Right renal cortex interstitium (tissue), 3 donors: Measurements from ENCODE around the gene MYLK4. TPM values are rescaled to one million over a fixed set of nuclear protein-coding genes. Genes with fewer than 3 reads are reported as not detected.

Experiments used
- DNase-seq, 3 donors: peaks; one replicate each; pipeline ENCODE4 v3.0.0-alpha.2; 2013; ENCODE audit warnings: low read depth in 3 of 3, low spot score in 2 of 3
- polyA plus RNA-seq, 3 donors: library from polyadenylated mRNA; unstranded; fragments of 120-200 nt; gene quantifications; one replicate each; pipeline ENCODE4 v1.2.1, GENCODE V29; 2013; ENCODE audit not compliant: insufficient read length in 3 of 3

The MYLK4 gene
- polyA plus RNA-seq, 3 donors = 0.96 to 1.7 (median 1.3) TPM

DNA sequence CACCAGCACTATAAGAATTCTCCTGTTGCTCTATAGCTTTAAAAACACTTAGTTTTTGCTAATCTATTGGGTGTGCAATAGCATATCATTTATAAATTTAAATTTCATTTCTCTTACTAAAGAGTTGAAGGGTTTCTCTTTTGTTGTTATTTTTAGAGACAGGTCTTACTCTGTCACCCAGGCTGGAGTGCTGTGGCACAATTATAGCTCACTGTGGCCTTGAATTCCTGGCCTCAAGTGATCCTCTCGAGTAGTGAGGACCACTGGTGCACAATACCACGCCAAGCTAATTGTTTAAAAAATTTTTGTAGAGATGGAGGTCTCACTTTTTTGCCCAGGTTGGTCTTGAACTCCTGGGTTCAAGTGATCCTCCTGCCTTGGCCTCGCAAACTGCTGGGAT, 8.3 kb upstream of the MYLK4 start:
- DNase-seq = no peak

DNA sequence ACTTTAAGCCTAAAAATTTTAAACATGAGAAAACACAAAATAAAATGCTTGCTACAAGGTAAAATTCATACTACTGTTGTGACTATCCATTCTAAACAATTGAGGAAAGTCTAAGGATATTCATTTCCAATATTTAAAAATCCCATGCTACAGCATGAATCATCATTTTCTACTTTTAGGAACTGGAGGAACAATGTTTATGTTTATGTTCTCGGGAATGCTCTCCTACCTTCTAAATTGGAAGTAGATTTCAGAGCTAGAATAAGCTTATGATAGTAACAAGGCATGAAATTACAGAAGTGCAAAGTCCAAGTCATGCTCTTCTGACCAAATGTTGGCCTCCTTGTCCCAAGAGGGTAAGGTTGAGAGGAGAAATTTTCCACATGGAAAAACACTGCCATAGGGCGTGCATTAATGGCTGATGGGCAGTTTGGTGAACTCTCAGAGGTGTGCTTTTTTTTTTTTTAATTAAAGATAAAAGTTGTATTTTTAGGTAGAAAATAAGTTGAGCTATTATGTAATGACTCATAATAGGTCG, 6.0 kb upstream of the MYLK4 start:
- no peak for DNase-seq

DNA sequence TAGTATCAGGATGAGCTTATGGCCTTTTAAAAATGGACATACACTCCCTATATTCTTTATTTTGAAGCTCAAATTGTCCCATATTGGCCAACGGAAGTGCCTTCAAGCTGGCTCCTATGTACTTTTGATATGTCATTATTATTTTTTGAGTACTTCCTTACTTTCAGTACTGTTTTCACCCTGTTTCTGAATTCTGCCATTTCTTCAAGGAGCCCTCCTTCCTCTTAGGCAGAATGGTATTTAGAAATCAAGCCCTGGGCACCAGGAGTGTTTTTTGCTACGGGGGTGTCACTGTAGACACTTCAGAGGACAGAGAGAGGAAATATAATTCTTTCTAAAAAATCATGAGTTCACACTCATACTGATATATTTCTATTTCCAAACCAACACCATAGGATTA, 5.5 kb upstream of the MYLK4 start:
- DNase-seq = no peak

DNA sequence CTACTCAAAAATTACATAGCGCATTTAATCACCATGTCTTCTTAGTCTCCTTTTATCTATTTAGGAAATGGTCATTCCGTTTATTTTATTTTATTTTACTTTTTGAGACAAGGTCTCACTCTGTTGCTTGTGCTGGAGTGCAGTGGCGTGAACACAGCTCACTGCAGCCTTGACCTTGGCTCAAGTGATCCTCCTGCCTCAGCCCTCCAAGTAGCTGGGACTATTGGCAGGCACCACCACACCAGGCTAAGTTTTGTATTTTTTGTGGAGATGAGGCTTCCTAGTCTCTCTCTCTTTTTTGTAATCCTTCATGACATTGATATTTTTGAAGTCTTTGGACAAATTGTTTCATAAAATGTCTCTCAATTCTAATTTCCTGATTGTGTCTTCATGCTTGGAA, 4.7 kb upstream of the MYLK4 start:
- DNase-seq = no peak

DNA sequence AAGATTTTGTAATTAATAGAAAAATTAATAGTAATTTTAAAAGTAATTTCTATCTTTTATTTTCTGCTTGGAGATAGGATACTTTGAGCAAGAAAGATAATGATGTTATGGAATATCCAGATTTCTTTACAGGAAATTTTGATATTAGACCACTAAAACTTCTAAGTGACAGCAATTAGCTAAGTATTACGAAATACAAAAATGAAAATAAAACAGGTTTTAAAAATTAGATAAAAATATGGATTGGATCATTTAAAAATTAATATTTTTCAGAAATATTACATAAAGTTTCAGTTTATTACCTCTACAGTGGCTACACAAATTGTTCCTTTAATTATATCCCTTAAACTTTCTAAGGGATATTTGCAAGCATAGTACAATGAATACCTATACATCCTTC, 4.2 kb upstream of the MYLK4 start:
- DNase-seq = no peak

DNA sequence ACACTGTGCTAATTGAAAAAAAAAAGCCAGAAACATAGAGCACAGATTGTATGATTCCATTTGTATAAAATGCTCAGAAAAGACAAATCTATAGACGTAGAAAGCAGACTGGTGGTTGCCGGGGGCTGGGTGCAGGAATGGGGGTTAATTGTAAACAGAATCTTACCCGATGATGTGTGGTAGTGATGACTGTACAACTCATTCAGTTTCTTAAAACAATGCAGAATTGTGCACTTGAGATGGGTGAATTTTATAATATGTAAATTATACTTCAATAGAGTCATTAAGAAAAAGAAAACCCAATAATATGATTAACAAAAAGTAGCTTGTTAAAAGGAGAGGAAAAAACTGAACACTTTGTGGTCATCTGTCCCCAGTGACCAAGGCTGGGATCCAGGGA, 3.7 kb upstream of the MYLK4 start:
- DNase-seq = no peak

DNA sequence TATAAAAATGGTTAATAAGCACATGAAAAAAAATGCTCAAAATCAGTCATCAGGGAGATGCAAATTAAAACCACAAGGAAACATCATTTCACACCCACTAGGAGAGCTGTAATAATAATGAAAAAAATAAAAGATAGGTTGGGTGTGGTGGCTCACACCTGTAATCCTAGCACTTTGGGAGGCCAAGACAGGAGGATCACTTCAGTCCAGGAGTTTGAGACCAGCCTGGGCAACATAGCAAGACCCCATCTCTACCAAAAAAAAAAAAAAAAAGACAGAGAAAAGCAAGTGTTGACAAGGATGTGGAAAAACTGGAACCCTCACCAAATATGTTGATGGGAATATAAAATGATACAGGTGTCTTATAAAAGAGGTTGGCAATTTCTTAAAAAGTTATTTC, 3.0 kb upstream of the MYLK4 start:
- no peak for DNase-seq

DNA sequence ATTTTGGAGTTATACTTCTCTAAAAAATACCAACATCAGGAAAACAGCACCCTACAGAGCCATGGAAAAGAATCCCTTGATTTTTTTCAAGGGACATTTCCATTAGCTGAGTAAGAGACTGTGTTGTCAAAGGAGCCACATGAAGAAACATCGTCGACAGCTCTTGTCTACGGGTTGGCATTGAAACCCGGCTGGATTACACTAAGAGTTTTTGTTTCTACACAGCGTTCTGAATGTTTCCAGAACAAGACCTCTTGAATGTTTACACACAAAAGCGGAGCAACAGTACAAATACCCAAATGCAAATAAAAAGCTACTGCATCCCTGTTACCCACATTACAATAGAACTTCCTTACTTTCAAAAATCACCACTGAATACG, 2.4 kb upstream of the MYLK4 start:
- no peak for DNase-seq

DNA sequence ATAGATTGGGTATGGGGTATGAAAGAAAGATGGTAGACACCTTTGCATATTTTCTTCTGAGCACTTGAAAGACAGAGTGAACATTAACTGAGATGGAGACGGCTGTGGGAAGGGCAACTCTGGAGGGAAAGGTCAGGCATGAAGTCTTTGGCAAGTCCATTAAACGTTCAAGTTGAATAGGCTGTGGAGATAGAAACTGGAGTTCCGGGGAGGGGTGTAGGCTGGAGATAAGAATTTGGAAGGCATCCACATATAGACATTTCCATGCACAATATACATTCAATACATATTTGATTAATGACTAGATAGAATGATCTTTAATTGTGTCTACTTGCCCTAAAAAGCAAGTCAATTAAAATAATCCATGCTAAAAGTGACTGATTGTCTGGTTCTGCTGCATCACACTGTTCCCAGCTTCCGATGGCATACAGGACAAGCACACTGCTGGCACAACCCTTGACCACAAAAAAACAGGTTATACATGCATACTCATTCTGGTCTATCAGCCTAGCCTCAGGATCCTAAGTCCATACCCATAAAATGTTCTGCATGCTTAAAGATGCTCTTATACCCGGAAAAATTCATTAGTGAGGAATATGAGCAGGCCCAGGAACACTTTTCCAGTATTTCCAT, 1.9 kb upstream of the MYLK4 start:
- DNase-seq = no peak

DNA sequence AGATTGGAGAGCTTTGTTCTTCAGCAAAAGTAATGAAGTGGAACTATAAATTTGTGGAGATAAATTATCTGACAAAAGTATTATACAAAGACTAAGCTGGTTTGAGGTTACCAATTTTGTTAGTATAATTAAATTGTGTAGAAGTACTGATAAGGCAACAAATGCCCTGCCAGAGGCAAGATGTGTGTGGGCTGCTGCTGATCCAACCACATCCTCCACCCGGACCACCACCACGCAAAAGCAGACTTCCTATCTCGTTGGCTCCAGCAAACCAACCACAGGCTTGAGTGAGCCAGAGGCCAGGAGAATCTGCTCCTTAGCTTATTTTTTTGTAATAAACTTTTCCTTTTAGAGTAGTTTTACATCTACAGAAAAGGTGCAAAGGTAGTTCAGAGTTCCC, 1.1 kb upstream of the MYLK4 start:
- DNase-seq = no peak

DNA sequence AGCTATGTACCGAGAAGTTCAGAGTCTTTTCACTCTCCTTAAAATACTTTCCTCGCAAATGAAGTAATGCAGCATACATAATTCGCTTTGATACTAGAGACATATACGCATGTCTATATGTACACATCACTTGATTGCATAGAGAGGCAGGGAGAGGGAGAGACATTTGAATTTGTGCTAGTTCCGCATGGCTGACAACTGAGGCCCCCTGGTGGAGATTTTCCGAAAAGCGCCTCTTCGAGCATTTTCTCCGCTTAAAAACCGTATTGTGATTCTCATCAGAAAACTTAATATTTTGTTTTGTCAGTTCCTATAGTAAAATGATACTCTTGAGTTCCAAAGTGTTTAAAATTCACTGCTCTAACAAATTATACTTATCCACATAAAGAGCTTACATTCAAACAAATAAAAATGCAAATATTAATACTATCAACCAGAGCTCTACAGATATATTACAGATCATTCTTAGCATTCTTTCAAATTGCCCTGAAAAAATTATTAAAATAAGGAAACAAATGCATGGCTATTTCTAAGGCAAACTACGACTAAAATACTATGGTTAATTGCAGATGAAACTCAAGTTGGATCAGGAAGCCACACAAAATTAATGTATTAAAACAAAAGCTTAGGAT, 637 bp downstream of the MYLK4 start:
- DNase-seq = peak in 1 of 3 donors; percentile 50

DNA sequence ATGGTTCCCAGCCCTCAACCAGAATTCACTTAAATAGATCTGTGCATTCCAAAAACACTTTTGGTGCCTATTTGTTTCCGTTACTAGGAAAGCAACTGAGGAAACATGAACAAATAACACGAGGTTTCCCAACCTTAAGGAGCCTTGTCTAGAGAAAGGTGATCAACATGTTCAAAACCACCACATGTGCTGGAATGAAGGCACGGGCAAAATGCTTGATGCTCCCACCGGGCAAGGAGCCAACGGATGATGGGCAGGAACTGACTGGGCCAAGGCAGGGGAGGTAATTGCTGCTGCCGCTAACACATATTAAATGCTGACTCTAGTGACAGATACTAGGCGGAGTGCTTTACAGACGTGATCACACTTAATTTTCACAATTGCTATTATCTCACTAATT, 2.5 kb downstream of the MYLK4 start:
- DNase-seq = no peak

DNA sequence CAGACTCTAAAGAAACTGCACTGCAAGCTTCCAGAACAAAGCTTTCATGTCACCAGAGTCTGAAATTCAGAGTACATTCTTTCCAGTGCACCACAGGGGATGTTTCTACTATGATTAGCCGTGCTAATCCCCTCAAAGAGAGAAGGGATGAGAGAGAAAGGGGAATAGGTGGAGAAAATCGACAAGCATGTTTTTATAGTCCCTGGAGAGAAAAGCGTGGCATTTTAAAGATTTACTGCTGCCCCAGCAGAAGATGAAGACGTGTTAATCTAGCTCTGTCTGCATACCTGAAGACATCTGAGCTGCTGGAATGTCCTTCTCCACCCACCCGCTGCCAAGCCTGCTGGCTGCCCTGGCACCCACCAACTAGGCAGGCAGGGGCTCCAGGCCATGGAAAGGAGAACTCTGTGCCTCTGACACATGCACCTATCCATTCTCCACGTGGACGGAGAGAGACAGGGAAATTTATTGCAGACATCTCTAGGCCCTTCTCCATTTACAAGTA, 4.1 kb downstream of the MYLK4 start:
- DNase-seq = no peak

DNA sequence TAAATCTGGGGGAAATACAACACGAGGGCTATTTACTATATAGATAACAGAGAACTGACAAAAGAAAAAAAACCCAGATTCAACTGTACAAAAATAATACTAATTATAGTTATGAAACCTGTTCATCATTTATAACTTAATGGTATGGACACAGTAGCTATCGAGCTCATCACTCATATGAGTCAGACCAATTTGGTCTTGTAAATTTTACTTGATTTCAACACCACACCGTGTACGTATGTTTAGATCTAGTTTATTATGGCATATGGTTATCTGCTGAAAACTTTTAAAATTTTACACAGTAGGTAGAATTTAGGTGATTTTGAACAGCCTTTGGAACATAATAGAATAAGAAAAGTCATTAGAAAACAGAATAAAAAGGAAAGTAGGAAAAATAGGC, 5.5 kb downstream of the MYLK4 start:
- no peak for DNase-seq

DNA sequence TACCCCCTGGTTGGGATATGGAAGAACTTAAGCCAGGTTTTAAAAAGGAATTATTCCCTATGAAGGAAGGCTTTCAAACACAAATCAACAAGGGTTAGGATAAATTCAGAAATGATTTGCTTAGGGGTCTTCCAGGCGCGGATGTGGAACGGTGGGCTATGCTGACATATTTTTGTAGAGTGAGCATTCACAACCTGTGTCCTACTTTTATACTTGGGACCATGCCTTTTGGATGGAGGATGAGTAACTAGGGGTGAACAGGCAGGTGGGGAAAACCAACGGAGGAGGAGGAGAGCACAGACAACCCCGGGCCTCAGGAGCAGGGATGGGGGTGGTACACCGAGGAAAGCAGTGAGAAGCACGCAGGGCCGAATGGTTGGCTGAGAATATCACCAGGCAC, 5.9 kb downstream of the MYLK4 start:
- no peak for DNase-seq

DNA sequence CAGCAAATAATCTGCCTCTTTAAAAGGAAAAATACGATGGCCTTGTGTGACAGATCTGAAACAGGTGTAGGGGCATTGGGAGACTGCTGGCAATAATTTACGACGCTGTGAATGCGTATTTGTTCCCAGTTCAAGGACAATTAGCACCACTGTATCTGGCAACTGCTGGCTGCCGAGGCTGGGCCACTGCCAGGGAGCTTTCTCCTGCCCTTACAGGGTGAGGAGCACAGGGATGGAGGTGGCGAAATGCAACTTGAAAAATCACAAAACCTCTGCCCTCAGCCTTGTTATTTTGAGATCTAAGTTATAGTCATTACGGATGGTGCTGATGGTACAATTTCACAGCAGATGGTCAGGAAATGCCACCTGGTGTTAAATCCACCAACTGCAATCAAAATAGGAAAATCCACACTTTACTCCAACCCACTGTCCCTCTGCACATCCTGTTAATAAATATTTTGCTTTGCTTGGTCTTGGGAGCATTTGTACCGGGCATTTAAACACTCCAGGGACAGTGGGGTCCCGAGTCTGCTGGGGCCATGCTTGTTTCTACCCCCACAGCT, 6.4 kb downstream of the MYLK4 start:
- no peak for DNase-seq

DNA sequence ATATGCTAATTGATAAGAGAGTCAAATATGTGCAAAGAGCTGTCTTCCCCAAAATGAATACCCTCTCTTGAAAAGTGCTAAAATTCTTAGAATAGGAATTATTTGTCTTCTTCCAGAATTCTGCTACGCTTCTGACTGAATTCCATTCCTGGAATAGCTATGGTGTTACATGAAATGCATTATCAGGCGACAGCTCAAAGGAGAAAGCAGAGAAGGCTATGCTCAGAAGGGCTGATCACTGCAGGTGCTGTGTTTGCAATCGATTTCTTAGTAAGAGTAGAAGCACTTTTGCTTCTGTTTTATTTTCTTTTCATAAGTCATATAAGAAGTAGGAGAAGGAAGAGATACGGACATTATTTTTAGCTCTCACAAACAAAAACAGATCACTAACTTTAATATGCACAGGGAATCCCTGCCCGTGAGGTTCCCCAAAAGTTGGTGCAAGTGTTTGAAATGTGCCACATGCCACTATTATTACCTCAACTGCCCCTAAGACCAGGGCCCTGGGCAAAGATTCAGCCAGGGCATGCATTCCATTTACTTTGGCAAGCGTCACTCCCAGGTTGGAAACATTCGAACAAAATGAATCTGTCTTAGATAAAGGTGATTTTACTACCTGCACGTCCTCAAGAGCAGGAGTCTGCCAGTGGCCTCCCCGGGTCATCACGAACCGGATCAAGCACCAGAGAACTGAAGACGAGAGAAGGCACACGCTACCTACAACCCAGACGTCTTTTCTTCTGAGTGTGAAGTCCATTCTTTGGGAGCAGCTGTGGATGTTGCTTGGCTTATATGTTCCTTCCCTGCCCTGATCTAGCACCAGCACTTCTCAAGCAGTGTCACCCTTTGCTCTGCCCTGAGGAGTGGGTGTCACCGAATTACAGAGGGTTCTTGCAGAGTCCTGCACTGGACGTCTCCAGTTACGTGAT, 7.2 kb downstream of the MYLK4 start:
- no peak for DNase-seq

DNA sequence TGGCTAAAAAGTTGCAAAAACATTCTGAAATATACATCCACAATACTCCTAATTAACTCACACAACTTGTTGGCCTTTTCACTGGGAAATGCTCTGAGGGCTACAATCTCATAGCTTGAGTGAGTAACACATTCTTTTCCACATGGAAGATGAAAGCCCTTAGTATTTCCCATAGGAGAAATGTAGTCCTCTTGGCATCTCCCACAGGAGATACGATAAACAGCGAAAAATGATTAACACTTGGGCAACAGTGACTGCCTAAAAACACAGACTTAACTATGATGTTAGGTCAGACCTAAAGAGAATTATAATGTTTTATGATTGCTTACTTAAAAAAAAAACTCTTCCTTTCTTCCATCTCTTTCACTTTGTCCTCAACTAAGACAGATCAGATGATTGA, 9.0 kb downstream of the MYLK4 start:
- DNase-seq = no peak

DNA sequence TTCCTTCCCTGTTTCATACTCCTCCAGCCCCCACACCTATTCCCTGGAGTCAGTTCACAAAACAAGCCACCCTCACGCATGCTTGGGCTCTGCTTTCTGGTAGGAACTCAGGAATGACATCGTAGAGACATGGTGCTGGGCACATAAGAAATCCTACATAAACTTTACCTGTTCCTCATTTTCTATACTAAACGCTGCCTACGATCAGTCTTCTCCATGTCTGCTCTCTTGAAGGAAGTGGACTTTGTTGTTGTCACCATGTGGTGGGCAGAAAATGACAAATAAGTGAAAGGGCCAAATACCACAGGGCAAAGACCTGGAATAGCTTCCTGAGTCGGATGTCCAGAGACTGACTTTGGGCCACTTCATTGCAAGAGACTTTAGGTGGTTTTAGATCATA, 10.1 kb downstream of the MYLK4 start:
- no peak for DNase-seq

DNA sequence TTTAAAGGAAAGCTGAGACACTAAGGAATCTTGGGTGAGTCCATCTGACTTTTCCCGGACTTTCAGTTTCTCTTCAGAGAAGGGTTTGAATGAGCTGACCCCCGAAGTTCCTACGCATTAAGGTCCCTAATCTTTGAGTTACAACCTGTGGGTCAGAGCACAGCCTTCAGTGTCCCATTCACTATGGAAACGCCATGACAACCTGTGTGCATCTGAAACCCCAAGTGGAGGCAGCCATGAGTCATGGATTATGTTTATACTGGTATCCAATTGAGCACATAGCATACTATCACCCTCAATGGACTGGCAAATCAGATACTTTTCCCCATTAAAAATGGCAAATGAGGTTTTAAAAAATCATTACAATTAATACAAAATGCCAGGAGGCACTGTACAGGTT, 11.4 kb downstream of the MYLK4 start:
- no peak for DNase-seq

DNA sequence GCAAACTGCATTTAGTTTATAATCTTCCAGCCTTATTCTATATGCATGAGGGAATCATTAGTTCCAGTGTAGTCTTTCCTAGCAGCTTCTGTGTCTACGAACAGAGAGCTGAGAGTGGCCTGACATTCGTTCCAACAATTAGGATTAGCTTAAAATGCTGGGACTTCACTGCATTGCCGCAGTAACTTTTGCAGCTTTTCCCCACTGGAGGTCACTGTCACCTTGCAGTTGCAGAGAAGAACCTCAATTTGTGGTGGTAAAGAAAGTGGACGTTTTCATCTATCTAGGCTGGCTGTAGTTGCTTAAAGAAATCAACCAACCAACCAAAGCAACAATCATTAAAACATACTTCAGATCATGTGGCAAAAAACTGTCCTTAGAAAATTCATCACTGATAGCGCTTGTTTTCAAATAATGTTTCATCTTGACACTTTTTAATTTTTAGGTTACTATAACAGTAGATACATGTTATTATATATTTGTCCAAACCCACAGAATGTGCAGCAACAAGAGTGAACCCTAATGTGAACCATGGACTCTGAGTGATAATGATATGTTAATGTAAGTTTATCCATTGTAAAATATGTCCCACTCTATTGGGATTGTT, 12.2 kb downstream of the MYLK4 start:
- DNase-seq = peak; percentile 45 to 53 (median 47)
